K562 (cell line): ENCODE results near the gene RNF151. TPM values are rescaled to one million over a fixed set of nuclear protein-coding genes. Genes with fewer than 3 reads are reported as not detected.

ENCODE experiments used
- ATF7 ChIP-seq: fragments of 450-650 bp; IDR thresholded peaks from 2 replicates; pipeline ENCODE4 v1.7.1; 2014; ENCODE audit warnings: mild to moderate bottlenecking, moderate library complexity
- BHLHE40 ChIP-seq: IDR thresholded peaks from 2 replicates; pipeline ENCODE4 v1.6.1; 2011; ENCODE audit warnings: low read length, improper control_type of control experiment
- BRF1 ChIP-seq: IDR thresholded peaks from 3 replicates; pipeline ENCODE4 v1.6.1; 2011; ENCODE audit warnings: borderline replicate concordance, mild to moderate bottlenecking; ENCODE audit not compliant: insufficient read length; ENCODE audit errors: extremely low read depth
- CBX1 ChIP-seq: sonication (generic); IDR thresholded peaks from 2 replicates; pipeline ENCODE4 v1.6.1; 2016; ENCODE audit warnings: antibody characterized with exemption, low read depth, mild to moderate bottlenecking
- CTCF ChIP-seq, 3 experiments: IDR thresholded peaks in 2 of 3; conservative IDR thresholded peaks in 1 of 3; 2 replicates each; pipeline ENCODE4 v1.5.1; 2011 to 2012; ENCODE audit warnings: low read length in 3 of 3, mild to moderate bottlenecking in 3 of 3, control low read depth in 2 of 3, improper control_type of control experiment in 1 of 3, inconsistent platforms in 1 of 3, low read depth in 1 of 3, mixed read lengths in 1 of 3, moderate library complexity in 1 of 3; ENCODE audit not compliant: insufficient read depth in 2 of 3
- KHSRP ChIP-seq: fragments of 450-650 bp; IDR thresholded peaks from 2 replicates; pipeline ENCODE4 v1.6.1; 2017
- MAFF ChIP-seq: IDR thresholded peaks from 2 replicates; pipeline ENCODE4 v1.6.1; 2012; ENCODE audit warnings: low read length, improper control_type of control experiment
- NONO ChIP-seq, 2 experiments: fragments of 200-400 bp in 1 of 2; fragments of 450-650 bp in 1 of 2; formaldehyde crosslinking in 1 of 2; IDR thresholded peaks; 2 replicates each; pipeline ENCODE4 v1.6.1; 2017; ENCODE audit warnings: low read depth in 2 of 2, mild to moderate bottlenecking in 2 of 2, moderate library complexity in 2 of 2, low read length in 1 of 2
- OTX1 ChIP-seq: fragments of 450-650 bp; formaldehyde crosslinking; IDR thresholded peaks from 2 replicates; pipeline ENCODE4 v1.4.0; 2022; ENCODE audit warnings: mild to moderate bottlenecking
- PATZ1 ChIP-seq: fragments of 250-450 bp; sonication (Bioruptor Pico); IDR thresholded peaks from 2 replicates; pipeline ENCODE4 v1.5.0; 2020; ENCODE audit warnings: mild to moderate bottlenecking, borderline replicate concordance
- U2AF1 ChIP-seq: fragments of 200-400 bp; formaldehyde crosslinking; optimal IDR thresholded peaks from 2 replicates; pipeline ENCODE3; 2017; ENCODE audit warnings: mild to moderate bottlenecking, low read depth, low read length, moderate library complexity
- ZNF277 ChIP-seq: fragments of 250-450 bp; sonication (Bioruptor Pico); IDR thresholded peaks from 2 replicates; pipeline ENCODE4 v1.8.0; 2022; ENCODE audit warnings: inconsistent platforms, mild to moderate bottlenecking, moderate library complexity, borderline replicate concordance
- ZNF318 ChIP-seq, 2 experiments: fragments of 450-650 bp; IDR thresholded peaks; 2 replicates each; pipeline ENCODE4 v1.6.1; 2016; ENCODE audit warnings: mild to moderate bottlenecking in 2 of 2, borderline replicate concordance in 1 of 2, low read depth in 1 of 2, moderate library complexity in 1 of 2
- polyA plus RNA-seq, 8 experiments: library from polyadenylated mRNA; depleted of rRNA in 4 of 8; stranded (reverse) in 5 of 8; unstranded in 3 of 8; fragments of >200 nt; fragmentation: Nextera tagmentation in 2 of 8; fragmentation: Illumina TruSeq in 1 of 8; extraction: Ambion mirVana in 2 of 8; extraction: Trizol in 1 of 8; gene quantifications; 2 replicates each; pipeline versions ENCODE4 v1.2.1 to v1.2.3, GENCODE V29; 2011 to 2014; ENCODE audit warnings: inconsistent platforms in 1 of 8, missing spikeins in 1 of 8
- total RNA-seq, 7 experiments: library from RNA; depleted of rRNA in 6 of 7; stranded (reverse); fragments of >200 nt in 6 of 7; fragmentation: Illumina TruSeq in 2 of 7; extraction: Trizol in 2 of 7; gene quantifications; 2 replicates each; pipeline versions ENCODE4 v1.2.1 to v1.2.3, GENCODE V29; 2011 to 2021; ENCODE audit warnings: low replicate concordance in 1 of 7

RNF151 gene
- total and polyA plus RNA-seq, 9 of the 15 experiments (the other 6 are each of a cell fraction or from before 2014, with no cell fraction given): not detected

GRCh38 chr16:1959269-1960039 is 7.2 kb upstream of the RNF151 start, which contains the start of gene NDUFB10 (continued):
- TF ChIP-seq ATF7: peak; percentile 78
- no peak for TF ChIP-seq KHSRP
- 0 out of 2 replicates have a peak, but pooled peaks have one; percentile 49 for TF ChIP-seq CBX1
- no peak for TF ChIP-seq BHLHE40
- TF ChIP-seq NONO (IDR thresholded peaks at IDR 0.05; ENCODE audit: low read depth in 2 of 2, low read length in 1 of 2): peak; percentile 56 to 91
- no peak for TF ChIP-seq ZNF318 (IDR thresholded peaks at IDR 0.05; ENCODE audit: borderline replicate concordance in 1 of 2, low read depth in 1 of 2)
- no peak for TF ChIP-seq OTX1 (CRISPR knock-in tag)
- TF ChIP-seq U2AF1: peak; percentile 89
- no peak for TF ChIP-seq ZNF277
- TF ChIP-seq PATZ1 (CRISPR knock-in tag): no peak
- peak; percentile 80 to 82 (median 81) for TF ChIP-seq CTCF (IDR thresholded peaks at IDR 0.05 in 2 of 3, conservative IDR thresholded peaks at IDR 0.05 in 1 of 3; ENCODE audit: insufficient read depth in 2 of 3, low read depth in 1 of 3, low read length in 3 of 3)
- no peak for TF ChIP-seq BRF1
- TF ChIP-seq MAFF: no peak
